Measurements from ENCODE around the gene WNT6. TPM values are rescaled to one million over a fixed set of nuclear protein-coding genes. Genes with fewer than 3 reads are reported as not detected.

Gene WNT6
- total and polyA plus RNA-seq, 10 of the 15 experiments (the other 5 are each of a cell fraction or from before 2014, with no cell fraction given) = 0.11 to 0.44 (median 0.22) TPM; not detected in 5

- intact Hi-C loops (cut with micrococcal nuclease; ENCODE audit: unreplicated experiment) = loop anchor here (5.0 kb wide), 2 partner anchors 131 to 266 kb away; no protein-coding TSS in a partner anchor
- Histone ChIP-seq H3K27me3 (replicated peaks in 1 of 2; ENCODE audit: control insufficient read depth in 2 of 2, insufficient read depth in 2 of 2, low read length in 1 of 2) (peaks cover 7 to 16% of the 10 kb centered on the region in 2 experiments), H4K20me1 (ENCODE audit: control insufficient read depth, insufficient read depth) (no peaks in the 10 kb centered on the region), H3K36me3 (ENCODE audit: control insufficient read depth in 2 of 2, insufficient read depth in 2 of 2, low read length in 1 of 2) (no peaks in the 10 kb centered on the region), H2AFZ (ENCODE audit: control insufficient read depth, low read depth, low read length) (no peak overlapping the region), H3K9ac (ENCODE audit: control insufficient read depth, insufficient read depth, low read length) (no peak overlapping the region), H3K4me2 (ENCODE audit: control insufficient read depth, insufficient read depth) (no peak overlapping the region), H3K4me3 (no peak overlapping the region), H3K4me1 (ENCODE audit: control insufficient read depth, insufficient read depth, low read length) (no peaks in the 10 kb centered on the region), H3K9me3 (replicated peaks; ENCODE audit: control insufficient read depth, insufficient read depth, low read length) (no peaks in the 10 kb centered on the region; the same call in 2 of the 3 replicates), H3K79me2 (ENCODE audit: control insufficient read depth, insufficient read depth, low read length) (no peaks in the 10 kb centered on the region), H3K27ac (ENCODE audit: control insufficient read depth, insufficient read depth) (no peak overlapping the region)
- SMC1A ChIA-PET (ENCODE audit: uncharacterized antibody, unreplicated experiment) = interaction anchor here (1.1 to 4.9 kb wide), 4 partner anchors 25 to 304 kb away, joined by 3 to 26 read pairs (median 14); no protein-coding TSS in a partner anchor
- FAIRE-seq (no peak), DNase-seq (ENCODE audit: low read depth, low spot score) (no peak), ATAC-seq (no peak)
- in situ Hi-C loops (cut with MboI) = no loop called here
- CTCF ChIA-PET = interaction anchor here (0.8 to 7.2 kb wide), 12 partner anchors 26 to 305 kb away, joined by 3 to 95 read pairs (median 6); no protein-coding TSS in a partner anchor
- POLR2A ChIA-PET = no interaction called here
- RAD21 ChIA-PET (ENCODE audit: unreplicated experiment) = interaction anchor here (1.0 to 3.2 kb wide), 6 partner anchors 25 to 268 kb away, joined by 3 to 19 read pairs (median 10); partner anchors contain the start of genes BCS1L and ZNF142
- no peak for TF ChIP-seq MLLT1 (IDR thresholded peaks at IDR 0.05)
- no peak for TF ChIP-seq GATAD2B (conservative IDR thresholded peaks at IDR 0.05; ENCODE audit: low read depth)
- TF ChIP-seq SP1 (IDR thresholded peaks at IDR 0.05; ENCODE audit: low read depth, low read length) = no peak
- TF ChIP-seq PAX8 (IDR thresholded peaks at IDR 0.05) = no peak
- no peak for TF ChIP-seq CREM (IDR thresholded peaks at IDR 0.05; ENCODE audit: low read depth)
- no peak for TF ChIP-seq MYB (IDR thresholded peaks at IDR 0.05; ENCODE audit: borderline replicate concordance, low read depth, low read length)
- no peak for TF ChIP-seq BCL11A (IDR thresholded peaks at IDR 0.05; ENCODE audit: low read depth, low read length)
- TF ChIP-seq BRCA1 (IDR thresholded peaks at IDR 0.05; ENCODE audit: low read depth, low read length) = no peak
- TF ChIP-seq SMAD1 (IDR thresholded peaks at IDR 0.05; ENCODE audit: low read depth, partially characterized antibody) = no peak
- BruUV-seq (replicated peaks) = no TSS peak
- 6% methylated on average over 3 of the region's 3 CpGs for WGBS (ENCODE audit: insufficient coverage, insufficient replicate concordance, low lambda C conversion rate, missing lambda C conversion rate)
Observed at GRCh38 chr2:218851286-218851685, 8.3 kb upstream of the WNT6 start.
